H1 (cell line): Measurements from ENCODE around the gene AGFG2.
"Not testable (repeated sequence)": the region's sequence is repeated elsewhere in the genome, so short reads cannot be mapped to it uniquely, and the experiment has no call there.

Experiments used
- CTCF ChIP-seq, 3 experiments: IDR thresholded peaks; 1 replicate in 2 of 3; 2 replicates in 1 of 3; pipeline versions ENCODE4 v1.5.1 to v1.6.1; 2011; ENCODE audit warnings: low read length in 3 of 3, mild to moderate bottlenecking in 3 of 3, inconsistent platforms in 2 of 3, low read depth in 1 of 3, moderate library complexity in 1 of 3; ENCODE audit not compliant: insufficient read depth in 1 of 3; ENCODE audit errors: control extremely low read depth in 1 of 3
- EZH2 ChIP-seq: fragments of 200-600 bp; sonication (generic); IDR thresholded peaks from 2 replicates; pipeline ENCODE4 v1.7.1; 2012; ENCODE audit warnings: low read depth, mild to moderate bottlenecking, moderate library complexity, low read length, inconsistent platforms; ENCODE audit not compliant: severe bottlenecking
- GABPA ChIP-seq: IDR thresholded peaks from 2 replicates; pipeline ENCODE4 v1.6.1; 2011; ENCODE audit warnings: mild to moderate bottlenecking, low read length, moderate library complexity, borderline replicate concordance; ENCODE audit not compliant: insufficient read depth
- HDAC2 ChIP-seq, 2 experiments: fragments of 300-600 bp in 1 of 2; sonication (generic) in 1 of 2; IDR thresholded peaks; 2 replicates each; pipeline ENCODE4 v1.6.1; 2011 to 2012; ENCODE audit warnings: low read depth in 2 of 2, low read length in 2 of 2, mild to moderate bottlenecking in 2 of 2, moderate library complexity in 2 of 2, borderline replicate concordance in 1 of 2, inconsistent platforms in 1 of 2
- KDM5A ChIP-seq: fragments of 200-600 bp; IDR thresholded peaks from 2 replicates; pipeline ENCODE4 v1.7.1; 2012; ENCODE audit warnings: mild to moderate bottlenecking, low read length, inconsistent platforms, mixed read lengths
- POLR2A ChIP-seq, 2 experiments: IDR thresholded peaks; 1 replicate in 1 of 2; 2 replicates in 1 of 2; pipeline ENCODE4 v1.6.1; 2011; ENCODE audit warnings: low read depth in 2 of 2, low read length in 2 of 2, mild to moderate bottlenecking in 2 of 2; ENCODE audit errors: control extremely low read depth in 1 of 2
- SP1 ChIP-seq: IDR thresholded peaks from 2 replicates; pipeline ENCODE4 v1.6.1; 2011; ENCODE audit warnings: low read depth, low read length
- TBP ChIP-seq: IDR thresholded peaks from 2 replicates; pipeline ENCODE4 v1.6.1; 2011; ENCODE audit warnings: low read depth, low read length, improper control_type of control experiment

GRCh38 chr7:100564405-100564804, 25.4 kb downstream of the AGFG2 start:
- not testable (repeated sequence) for TF ChIP-seq EZH2; GABPA; CTCF (IDR thresholded peaks at IDR 0.05; ENCODE audit: control extremely low read depth in 1 of 3, insufficient read depth in 1 of 3, low read depth in 1 of 3, low read length in 3 of 3); HDAC2 (IDR thresholded peaks at IDR 0.05; ENCODE audit: borderline replicate concordance in 1 of 2, low read depth in 2 of 2, low read length in 2 of 2); TBP; SP1; KDM5A; POLR2A (IDR thresholded peaks at IDR 0.05; ENCODE audit: control extremely low read depth in 1 of 2, low read depth in 2 of 2, low read length in 2 of 2)
